Upper lobe of right lung (tissue), 1 donor: ENCODE data around the gene FKBP10. TPM values are rescaled to one million over a fixed set of nuclear protein-coding genes. Genes with fewer than 3 reads are reported as not detected.
A peak's percentile ranks its signal among the peaks of the same experiment; 100 is the strongest.

Experiments used
- ATAC-seq: fragments of 200-7000 bp; cut with Tn5 transposase; one replicate; pipeline ENCODE4 v1.9.1; 2020; ENCODE audit warnings: mild to moderate bottlenecking, moderate library complexity
- DNase-seq: peaks from one replicate; pipeline ENCODE4 v3.0.0-alpha.2; 2020
- H3K27ac ChIP-seq: fragments of 200-600 bp; one replicate; pipeline ENCODE4 v1.8.0; 2022
- H3K27me3 ChIP-seq: fragments of 200-600 bp; one replicate; pipeline ENCODE4 v1.8.0; 2022; ENCODE audit warnings: mild to moderate bottlenecking
- H3K36me3 ChIP-seq: fragments of 200-600 bp; one replicate; pipeline ENCODE4 v1.8.0; 2022
- H3K4me1 ChIP-seq: fragments of 200-600 bp; one replicate; pipeline ENCODE4 v1.8.0; 2022
- H3K4me3 ChIP-seq: fragments of 200-600 bp; one replicate; pipeline ENCODE4 v1.8.0; 2022; ENCODE audit warnings: mild to moderate bottlenecking
- H3K9me3 ChIP-seq: fragments of 200-600 bp; one replicate; pipeline ENCODE4 v1.8.0; 2022
- intact Hi-C: fragments of 100-400 bp; cut with DNase I; formaldehyde crosslinking; loops from one replicate; pipeline ENCODE4 v1.11.0; 2022
- total RNA-seq: library from RNA; stranded (reverse); fragmentation: NEBNext Ultra II Directional; extraction: Animal tissue kit (Norgen Biotek cat#: 25700); gene quantifications from one replicate; pipeline ENCODE4 v1.2.1, GENCODE V29; 2021
- TF ChIP-seq, protein P1 (sequence below): fragments of 200-600 bp; IDR thresholded peaks from one replicate; pipeline ENCODE4 v1.8.0; 2022; ENCODE audit warnings: antibody characterized with exemption
- donor health status: DM: no; HTN: yes; CAD: no; lungs with severe emphysema.

The FKBP10 gene
- total RNA-seq, 1 donor from 2014 or later = 34.5 TPM

DNA sequence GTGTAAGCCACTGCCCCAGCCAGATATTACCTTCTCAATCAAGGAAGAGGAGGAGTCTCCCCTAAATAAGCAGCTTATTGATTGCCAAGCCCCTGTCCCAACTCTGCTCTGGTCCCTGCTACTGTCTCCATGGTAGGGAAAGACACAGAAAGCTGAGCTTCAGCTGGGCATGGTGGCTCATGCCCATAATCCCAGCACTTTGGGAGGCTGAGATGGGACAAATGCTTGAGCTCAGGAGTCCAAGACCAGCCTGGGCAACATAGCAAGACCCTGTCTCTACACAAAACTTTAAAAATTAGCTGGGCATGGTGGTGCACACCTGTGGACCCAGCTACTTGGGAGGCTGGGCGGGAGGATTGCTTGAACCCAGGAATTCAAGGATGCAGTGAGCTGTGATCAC, 32.9 kb upstream of the FKBP10 start:
- Histone ChIP-seq H3K4me3 (no peak overlapping the region), H3K27me3 (no peaks in the 10 kb centered on the region), H3K4me1 (peaks cover 84% of the 10 kb centered on the region), H3K9me3 (no peaks in the 10 kb centered on the region), H3K27ac (no peak overlapping the region), H3K36me3 (no peaks in the 10 kb centered on the region)
- ATAC-seq = no peak
- DNase-seq = no peak
- TF ChIP-seq, protein P1, sequence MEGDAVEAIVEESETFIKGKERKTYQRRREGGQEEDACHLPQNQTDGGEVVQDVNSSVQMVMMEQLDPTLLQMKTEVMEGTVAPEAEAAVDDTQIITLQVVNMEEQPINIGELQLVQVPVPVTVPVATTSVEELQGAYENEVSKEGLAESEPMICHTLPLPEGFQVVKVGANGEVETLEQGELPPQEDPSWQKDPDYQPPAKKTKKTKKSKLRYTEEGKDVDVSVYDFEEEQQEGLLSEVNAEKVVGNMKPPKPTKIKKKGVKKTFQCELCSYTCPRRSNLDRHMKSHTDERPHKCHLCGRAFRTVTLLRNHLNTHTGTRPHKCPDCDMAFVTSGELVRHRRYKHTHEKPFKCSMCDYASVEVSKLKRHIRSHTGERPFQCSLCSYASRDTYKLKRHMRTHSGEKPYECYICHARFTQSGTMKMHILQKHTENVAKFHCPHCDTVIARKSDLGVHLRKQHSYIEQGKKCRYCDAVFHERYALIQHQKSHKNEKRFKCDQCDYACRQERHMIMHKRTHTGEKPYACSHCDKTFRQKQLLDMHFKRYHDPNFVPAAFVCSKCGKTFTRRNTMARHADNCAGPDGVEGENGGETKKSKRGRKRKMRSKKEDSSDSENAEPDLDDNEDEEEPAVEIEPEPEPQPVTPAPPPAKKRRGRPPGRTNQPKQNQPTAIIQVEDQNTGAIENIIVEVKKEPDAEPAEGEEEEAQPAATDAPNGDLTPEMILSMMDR = no peak
- intact Hi-C loops = no loop called here

DNA sequence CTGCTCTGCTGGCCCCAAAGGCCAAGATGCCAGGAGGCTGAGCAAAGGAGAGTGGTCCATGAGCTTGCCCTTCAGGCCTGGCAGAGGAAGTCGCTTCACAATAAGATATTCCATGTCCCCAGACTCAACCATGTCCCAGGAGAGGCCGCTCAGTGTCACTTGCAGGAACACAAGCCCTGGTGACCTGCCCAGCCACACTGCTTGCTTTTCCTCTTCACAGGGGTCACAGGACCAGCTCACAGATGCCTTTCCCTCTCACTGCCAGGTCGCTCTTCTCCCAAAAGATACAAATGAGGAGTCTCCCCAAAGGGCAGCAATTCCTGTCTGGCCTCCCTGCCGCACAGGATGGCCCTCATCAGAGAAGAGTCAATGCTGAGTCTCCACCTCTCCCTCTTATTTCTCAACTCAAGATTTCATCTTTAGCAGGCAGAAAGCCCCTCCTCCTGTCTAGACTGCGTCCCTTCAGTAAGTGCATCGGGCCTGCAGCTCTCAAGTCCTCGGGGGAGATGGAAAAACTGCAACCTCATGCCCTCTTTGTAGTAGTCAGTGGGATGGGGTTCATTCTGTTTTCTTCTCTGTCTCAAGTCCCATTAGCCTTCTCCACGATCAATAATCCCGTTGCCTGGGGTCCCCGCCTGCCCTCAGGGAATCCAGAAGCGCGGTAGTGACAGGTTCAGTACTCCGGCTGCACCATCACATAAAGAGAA, 31.2 kb upstream of the FKBP10 start:
- Histone ChIP-seq H3K27ac (peak overlapping the region; percentile 58), H3K9me3 (no peaks in the 10 kb centered on the region), H3K27me3 (no peaks in the 10 kb centered on the region), H3K36me3 (no peaks in the 10 kb centered on the region), H3K4me3 (no peak overlapping the region), H3K4me1 (peaks cover 69% of the 10 kb centered on the region)
- no peak for DNase-seq
- TF ChIP-seq, protein P1 = no peak
- intact Hi-C loops = no loop called here
- no peak for ATAC-seq

DNA sequence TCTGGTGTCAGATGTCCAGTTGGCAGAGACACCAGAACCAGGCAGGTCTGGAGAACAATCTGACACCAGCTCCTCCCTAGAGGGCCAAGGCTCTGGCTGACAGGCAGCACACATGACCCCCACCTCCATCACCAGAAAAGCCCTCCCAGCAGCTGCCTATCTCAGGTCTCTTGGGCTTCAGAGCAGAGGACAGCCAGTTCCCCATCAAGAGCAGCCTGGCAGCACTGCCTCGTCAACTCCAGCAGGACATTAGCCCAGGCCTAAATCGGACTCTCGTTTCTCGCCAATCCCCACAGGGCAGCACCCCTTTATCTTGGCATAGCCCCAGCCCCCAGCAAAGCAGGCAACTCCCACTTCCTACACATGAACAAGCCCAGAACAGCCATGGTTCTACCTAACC, 30.7 kb upstream of the FKBP10 start:
- H3K27ac ChIP-seq = peak overlapping the region; percentile 42
- no peak overlapping the region for H3K4me3 ChIP-seq
- intact Hi-C loops = no loop called here
- TF ChIP-seq, protein P1 = no peak
- H3K4me1 ChIP-seq = peaks cover 63% of the 10 kb centered on the region
- no peaks in the 10 kb centered on the region for H3K27me3 ChIP-seq
- no peaks in the 10 kb centered on the region for H3K9me3 ChIP-seq
- no peaks in the 10 kb centered on the region for H3K36me3 ChIP-seq
- DNase-seq (no peak), ATAC-seq (no peak)

DNA sequence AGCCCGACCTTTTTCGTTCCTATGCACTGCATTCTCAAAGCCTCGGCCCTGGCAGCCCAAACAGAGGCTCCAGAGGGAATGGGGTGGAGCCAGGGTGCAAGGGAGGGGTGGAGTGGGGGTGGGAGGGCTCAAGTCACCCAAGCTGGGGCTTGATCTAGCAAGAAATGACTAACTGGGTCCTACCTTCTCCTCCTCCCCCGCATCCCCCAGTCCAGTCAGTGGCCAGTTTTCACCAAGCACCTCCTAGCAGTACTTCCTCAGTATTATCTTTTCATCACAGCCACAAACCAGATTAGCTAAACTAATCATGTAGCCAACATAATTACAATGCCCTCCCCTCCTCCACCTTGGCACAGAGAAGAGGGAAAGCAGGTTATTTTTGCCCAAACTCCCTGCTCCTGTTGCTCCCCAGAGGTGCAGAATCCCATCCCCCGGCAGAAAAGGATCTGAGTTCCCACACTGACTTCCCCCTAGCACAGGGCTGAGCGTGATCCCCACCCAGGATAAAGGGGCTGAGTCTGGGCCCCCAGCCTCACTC, 28.5 kb upstream of the FKBP10 start:
- TF ChIP-seq, protein P1 = no peak
- Histone ChIP-seq H3K27me3 (no peaks in the 10 kb centered on the region), H3K36me3 (no peaks in the 10 kb centered on the region), H3K27ac (peak overlapping the region; percentile 87), H3K4me1 (peaks cover 54% of the 10 kb centered on the region), H3K9me3 (no peaks in the 10 kb centered on the region), H3K4me3 (peak overlapping the region; percentile 77)
- DNase-seq (no peak), ATAC-seq (peak; percentile 2)
- intact Hi-C loops = no loop called here

DNA sequence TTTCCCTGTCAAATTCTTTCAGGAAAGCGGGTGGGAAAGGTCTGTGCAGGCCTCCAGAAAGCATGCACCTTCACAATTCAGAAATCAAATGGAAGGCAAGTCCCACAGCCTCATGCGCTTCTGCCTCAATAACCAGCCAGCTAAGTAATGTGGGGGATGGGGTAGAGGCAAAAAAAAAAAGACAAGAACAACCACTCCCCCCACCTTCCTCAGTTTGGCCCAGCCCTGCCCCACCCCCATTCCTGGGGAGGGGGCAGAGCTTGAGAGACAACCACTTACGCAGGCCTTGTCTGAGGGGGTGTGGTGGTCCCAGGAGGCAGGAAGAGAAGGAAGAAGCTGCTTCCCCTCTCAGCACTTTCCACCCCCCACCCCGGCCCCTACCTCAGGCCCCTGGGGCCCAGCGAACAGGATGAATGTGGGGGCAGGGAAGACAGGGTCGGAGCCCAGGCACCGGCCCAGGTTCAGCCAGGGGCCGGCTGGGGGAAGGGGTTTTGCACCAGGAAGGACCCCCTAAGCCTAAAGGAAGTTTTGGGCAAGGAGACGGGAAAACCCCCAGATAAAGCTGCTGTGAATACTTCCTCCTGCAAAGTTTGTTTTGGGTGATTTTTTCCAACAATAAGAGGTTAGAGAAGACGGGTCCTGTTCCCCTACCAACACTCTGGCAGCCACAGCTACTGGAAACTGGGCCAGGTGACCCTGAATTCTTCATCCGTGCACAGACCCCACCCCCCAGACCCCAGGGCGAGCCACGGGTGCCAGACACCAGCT, 27.5 kb upstream of the FKBP10 start:
- TF ChIP-seq, protein P1 = no peak
- H3K9me3 ChIP-seq = no peaks in the 10 kb centered on the region
- H3K27ac ChIP-seq = peak overlapping the region; percentile 87
- ATAC-seq (no peak), DNase-seq (no peak)
- peak overlapping the region; percentile 77 for H3K4me3 ChIP-seq
- intact Hi-C loops = no loop called here
- no peaks in the 10 kb centered on the region for H3K36me3 ChIP-seq
- no peaks in the 10 kb centered on the region for H3K27me3 ChIP-seq
- H3K4me1 ChIP-seq = peaks cover 46% of the 10 kb centered on the region
